ENCODE data around the gene RALGPS1.

The RALGPS1 gene

DNA sequence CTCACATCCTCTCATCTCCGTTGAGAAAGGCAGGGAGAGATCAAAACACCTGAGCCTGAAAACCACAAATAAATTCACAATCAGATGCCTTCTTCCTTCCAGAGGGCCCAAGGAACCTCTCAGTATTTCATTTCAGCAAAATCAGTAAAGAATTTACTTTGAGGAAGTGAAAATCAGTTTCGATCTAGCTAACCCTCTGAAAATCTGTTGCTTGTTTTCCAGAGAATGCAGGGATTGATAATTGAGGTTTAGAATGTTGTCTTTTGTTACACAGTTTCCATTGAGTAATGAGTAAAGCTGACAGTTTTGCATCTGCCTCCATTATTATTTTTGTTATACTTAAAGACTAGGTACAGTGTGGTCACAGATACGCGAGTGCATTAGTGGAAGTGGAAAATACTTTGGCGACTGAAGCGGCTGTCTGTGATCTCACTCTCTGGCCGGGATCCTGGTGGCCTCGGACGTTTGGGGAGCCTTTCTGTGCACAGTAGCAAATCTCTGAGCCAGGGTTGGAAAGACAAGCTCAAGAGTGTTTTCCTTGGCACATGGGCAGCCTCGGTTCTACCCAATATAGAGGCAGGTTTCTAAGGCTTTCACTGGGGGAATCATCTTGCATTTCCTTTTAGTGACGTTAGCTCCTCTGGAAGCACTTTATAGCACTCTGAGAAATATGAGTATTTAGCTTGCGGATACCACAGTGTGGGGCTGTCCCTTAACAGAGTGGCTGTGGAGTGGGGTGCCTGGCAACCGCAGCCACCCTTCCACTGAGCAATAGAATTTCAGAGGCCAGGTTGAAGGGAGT, 240.0 kb downstream of the RALGPS1 start:
- Mint-ChIP-seq H3K4me3 (peak overlapping the region; percentile 66), H3K9me3 (no peaks in the 10 kb centered on the region), H3K27ac (peak overlapping the region; percentile 25), H3K27me3 (no peaks in the 10 kb centered on the region), H3K4me1 (peaks cover 20% of the 10 kb centered on the region), H3K36me3 (peaks cover 1% of the 10 kb centered on the region)
- ATAC-seq (ENCODE audit: low read depth) (peak; percentile 79), DNase-seq (ENCODE audit: low spot score in 2 of 2) (no peak)

DNA sequence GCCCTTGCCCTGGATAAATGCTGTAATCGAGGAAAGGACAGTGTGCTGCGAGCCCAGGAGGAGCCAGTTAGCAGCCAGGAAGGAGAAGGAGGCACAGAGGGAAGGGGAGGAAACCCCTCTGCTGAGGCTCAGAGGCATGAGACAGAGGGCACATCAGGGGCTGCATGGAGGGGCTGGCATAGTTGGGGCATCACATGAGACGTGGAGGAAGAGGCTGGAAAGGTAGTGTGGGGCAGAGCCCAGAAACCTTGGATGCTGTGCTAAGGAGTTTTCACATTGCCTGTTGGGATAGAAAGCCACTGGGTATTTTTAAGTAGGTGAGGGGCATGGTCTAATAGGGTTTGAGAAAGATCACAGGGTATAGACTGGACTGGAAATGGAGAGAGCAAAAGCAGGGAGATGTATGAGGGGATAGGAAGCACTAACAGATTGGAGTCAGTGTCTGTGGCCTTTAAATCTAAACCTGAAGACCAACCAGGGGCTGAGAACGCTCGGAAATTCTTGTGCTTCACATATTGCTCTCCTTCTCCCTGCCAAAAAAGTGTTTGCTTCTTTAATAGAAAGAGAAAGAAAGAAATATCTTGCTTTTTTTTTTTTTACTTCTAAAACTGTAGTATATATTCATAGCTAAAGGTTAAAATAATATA, 240.9 kb downstream of the RALGPS1 start:
- peaks cover 20% of the 10 kb centered on the region for H3K4me1 Mint-ChIP-seq
- DNase-seq (ENCODE audit: low spot score in 2 of 2) = no peak
- H3K27me3 Mint-ChIP-seq = no peaks in the 10 kb centered on the region
- H3K36me3 Mint-ChIP-seq = peaks cover 1% of the 10 kb centered on the region
- no peak for ATAC-seq (ENCODE audit: low read depth)
- no peaks in the 10 kb centered on the region for H3K9me3 Mint-ChIP-seq
- H3K4me3 Mint-ChIP-seq = no peak overlapping the region
- H3K27ac Mint-ChIP-seq = peak overlapping the region; percentile 25

DNA sequence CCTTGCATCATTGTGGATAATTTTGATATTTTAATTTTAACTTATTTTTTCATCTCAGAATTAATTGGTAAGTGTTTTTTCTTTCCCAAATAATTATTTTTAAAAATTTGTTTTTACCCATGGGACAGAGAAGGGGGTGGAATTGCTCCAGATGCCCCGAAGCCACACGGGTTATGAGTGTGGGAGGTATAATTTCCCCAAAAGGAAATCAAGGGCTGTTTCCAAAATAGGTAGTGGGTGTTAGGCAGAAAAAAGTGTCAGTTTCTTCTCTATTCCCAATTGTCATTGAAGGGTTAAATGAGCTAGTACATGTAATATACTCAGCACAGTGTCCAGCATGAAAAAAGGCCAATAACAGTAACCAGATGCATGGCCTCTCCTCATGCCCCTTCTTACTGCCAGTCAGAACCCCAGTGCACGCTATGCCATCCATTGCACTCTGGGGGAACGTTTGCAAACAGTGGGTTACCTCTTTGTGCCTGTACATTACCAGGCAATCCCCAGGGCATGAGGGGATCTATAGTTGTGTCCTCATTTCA, 244.3 kb downstream of the RALGPS1 start:
- no peak for ATAC-seq (ENCODE audit: low read depth)
- no peaks in the 10 kb centered on the region for H3K27me3 Mint-ChIP-seq
- no peak for DNase-seq (ENCODE audit: low spot score in 2 of 2)
- H3K36me3 Mint-ChIP-seq = no peaks in the 10 kb centered on the region
- H3K9me3 Mint-ChIP-seq = no peaks in the 10 kb centered on the region
- H3K27ac Mint-ChIP-seq = no peak overlapping the region
- H3K4me1 Mint-ChIP-seq = peaks cover 26% of the 10 kb centered on the region
- H3K4me3 Mint-ChIP-seq = no peak overlapping the region

DNA sequence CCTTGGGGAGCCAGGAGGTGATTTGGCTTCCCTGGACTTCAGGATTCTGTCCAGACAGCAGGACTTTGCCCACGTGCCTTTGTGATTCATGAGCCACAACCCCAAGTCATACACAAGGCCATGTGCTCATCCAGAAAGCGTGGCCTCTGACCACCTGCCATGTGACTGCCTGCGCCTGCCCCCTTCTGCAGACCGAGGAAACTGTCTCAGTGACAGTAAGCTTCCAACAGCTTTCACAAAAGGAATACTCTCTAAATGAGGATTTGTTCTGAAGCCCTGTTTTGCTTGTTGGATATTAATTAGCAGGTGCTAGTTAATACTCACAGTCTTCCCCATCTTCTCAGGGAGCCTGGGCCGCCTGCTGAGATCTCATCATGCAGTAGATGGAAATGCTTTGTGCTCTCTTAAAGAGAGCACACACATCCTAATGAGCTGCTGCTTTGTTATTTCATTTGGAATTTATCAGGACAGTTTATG, 244.8 kb downstream of the RALGPS1 start:
- DNase-seq (ENCODE audit: low spot score in 2 of 2) (peak in 1 of 2 donors; percentile 5), ATAC-seq (ENCODE audit: low read depth) (no peak)
- H3K4me1 Mint-ChIP-seq = peaks cover 23% of the 10 kb centered on the region
- no peaks in the 10 kb centered on the region for H3K27me3 Mint-ChIP-seq
- H3K9me3 Mint-ChIP-seq = no peaks in the 10 kb centered on the region
- peak overlapping the region; percentile 65 for H3K27ac Mint-ChIP-seq
- no peak overlapping the region for H3K4me3 Mint-ChIP-seq
- H3K36me3 Mint-ChIP-seq = no peaks in the 10 kb centered on the region

DNA sequence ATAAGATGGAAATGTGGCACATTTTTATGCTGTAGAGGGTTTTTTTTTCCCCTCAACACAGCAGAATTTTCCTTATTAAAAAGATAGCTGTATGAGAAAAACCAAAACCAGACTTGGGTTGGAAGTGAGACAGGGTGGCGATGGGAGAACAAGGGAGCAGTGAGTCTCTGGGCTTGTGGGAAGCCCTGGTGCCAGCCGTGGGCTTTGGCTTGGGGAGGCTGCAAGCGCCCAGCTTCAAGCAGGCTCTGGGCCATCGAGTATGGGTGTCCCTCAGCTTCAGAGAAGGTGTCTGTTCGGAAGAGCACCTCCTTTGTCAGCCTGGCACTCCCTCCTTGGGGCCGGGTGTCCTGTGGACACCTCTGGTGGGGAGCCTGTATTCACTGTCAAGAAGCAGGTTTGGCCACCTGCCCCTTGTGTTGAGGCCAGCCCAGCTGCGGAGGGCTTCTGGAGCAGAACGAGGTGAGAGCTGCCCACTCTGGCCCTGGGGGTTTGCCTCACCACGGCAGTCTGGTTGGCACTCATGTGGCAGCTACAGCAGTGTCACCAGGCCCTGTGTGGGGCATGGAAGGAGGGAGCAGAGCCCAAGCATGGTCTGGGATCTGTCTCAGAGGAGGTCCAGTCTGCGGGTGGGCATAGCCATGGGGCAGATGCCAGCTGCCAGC, 245.5 kb downstream of the RALGPS1 start:
- H3K36me3 Mint-ChIP-seq = no peaks in the 10 kb centered on the region
- no peaks in the 10 kb centered on the region for H3K9me3 Mint-ChIP-seq
- H3K4me3 Mint-ChIP-seq = no peak overlapping the region
- H3K4me1 Mint-ChIP-seq = peaks cover 18% of the 10 kb centered on the region
- H3K27ac Mint-ChIP-seq = peak overlapping the region; percentile 65
- no peaks in the 10 kb centered on the region for H3K27me3 Mint-ChIP-seq
- DNase-seq (ENCODE audit: low spot score in 2 of 2) (peak in 1 of 2 donors; percentile 4), ATAC-seq (ENCODE audit: low read depth) (no peak)

DNA sequence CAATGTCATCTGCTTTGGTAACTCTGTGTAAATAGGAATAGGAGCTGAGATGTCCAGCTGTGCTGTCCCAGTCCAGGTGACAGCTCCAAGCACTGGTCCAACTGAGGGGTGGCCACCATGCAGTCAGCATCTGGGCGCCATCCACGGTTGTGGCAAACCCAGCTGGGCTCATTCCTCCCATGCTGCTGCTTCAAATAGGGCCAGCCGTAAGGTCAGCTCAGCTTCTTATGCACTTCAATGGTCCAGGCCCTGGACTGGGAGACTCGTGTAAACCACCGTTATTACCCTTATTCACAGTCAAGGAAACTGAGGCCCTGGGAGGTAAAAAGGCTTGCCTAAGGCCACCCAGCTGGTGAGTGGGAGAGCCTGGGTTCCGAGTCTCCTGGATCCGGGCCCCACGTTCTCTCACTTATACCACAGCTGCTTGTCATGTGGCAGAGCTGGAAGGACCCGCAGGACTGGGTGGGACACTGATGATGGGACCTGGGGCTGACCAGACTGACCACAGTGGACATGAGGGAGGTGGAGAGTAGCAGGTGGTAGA, 246.6 kb downstream of the RALGPS1 start:
- no peaks in the 10 kb centered on the region for H3K36me3 Mint-ChIP-seq
- H3K4me3 Mint-ChIP-seq = no peak overlapping the region
- ATAC-seq (ENCODE audit: low read depth) (no peak), DNase-seq (ENCODE audit: low spot score in 2 of 2) (no peak)
- no peak overlapping the region for H3K27ac Mint-ChIP-seq
- no peaks in the 10 kb centered on the region for H3K27me3 Mint-ChIP-seq
- H3K4me1 Mint-ChIP-seq = peaks cover 18% of the 10 kb centered on the region
- no peaks in the 10 kb centered on the region for H3K9me3 Mint-ChIP-seq

DNA sequence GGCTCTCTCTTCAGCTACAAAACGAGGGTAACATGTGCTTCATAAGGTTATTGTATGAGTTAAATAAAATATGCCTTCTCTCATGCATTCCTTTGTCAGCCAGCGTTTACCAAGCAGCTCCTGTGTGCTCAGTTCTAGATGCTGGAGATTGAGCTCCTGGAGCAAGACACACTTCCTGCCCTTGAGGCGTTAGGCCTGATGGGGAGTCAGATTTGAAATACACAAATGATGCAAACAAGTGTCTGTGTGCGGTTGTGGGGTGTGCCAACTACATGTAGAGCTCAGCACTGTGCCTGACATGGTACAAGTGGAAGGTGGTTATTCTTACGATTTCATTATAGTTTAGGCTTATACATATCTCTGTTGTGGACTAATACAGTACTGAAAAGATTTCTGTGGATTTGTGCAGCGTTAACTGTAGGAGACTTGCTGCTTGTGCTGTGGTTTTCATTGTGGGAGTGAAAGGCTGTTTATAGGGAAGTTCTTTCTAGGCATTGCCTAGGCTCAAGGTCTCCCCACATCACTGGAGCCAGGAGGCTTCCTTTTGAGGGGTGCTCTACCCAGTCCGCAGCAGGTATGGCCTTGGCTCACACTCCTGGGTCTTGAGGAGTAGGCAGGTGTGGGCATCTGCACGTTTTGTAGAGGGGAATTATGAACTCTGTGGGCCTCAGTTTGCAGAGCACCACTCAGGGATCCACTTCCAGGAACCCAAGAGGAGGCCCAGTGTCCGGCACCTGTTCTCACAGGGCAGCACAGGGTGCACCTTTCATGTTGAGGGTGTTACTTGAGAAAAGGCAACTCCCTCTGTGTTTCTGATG, 247.7 kb downstream of the RALGPS1 start:
- Mint-ChIP-seq H3K9me3 (no peaks in the 10 kb centered on the region), H3K4me3 (no peak overlapping the region), H3K27me3 (no peaks in the 10 kb centered on the region), H3K4me1 (peaks cover 25% of the 10 kb centered on the region), H3K27ac (no peak overlapping the region), H3K36me3 (no peaks in the 10 kb centered on the region)
- no peak for DNase-seq (ENCODE audit: low spot score in 2 of 2)
- no peak for ATAC-seq (ENCODE audit: low read depth)

DNA sequence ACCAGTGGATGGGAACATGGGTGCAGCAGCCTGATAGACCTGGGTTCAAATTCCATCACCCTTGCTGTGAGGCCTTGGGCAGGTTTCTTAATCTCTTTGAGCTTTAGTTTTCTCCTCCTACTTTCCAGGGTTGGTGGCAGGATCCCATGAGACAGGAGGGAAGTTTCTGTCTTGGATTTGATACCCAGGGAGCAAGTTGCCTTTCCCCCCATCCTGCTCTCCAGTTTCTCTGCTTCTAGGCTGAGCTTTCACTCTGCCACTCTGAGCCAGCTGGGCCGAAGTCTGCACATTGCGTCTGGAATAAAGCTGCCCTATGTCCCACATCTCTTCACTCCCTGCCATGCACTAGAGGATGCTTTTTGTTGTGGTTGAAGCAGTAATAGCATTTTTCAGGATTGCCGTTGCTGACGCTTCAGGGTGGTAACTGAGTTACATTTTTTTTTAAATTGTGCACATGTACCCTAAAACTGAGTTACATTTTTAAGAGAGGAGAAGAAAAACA, 248.3 kb downstream of the RALGPS1 start:
- ATAC-seq (ENCODE audit: low read depth) = no peak
- Mint-ChIP-seq H3K4me3 (no peak overlapping the region), H3K27me3 (no peaks in the 10 kb centered on the region), H3K9me3 (no peaks in the 10 kb centered on the region), H3K27ac (no peak overlapping the region), H3K36me3 (no peaks in the 10 kb centered on the region), H3K4me1 (peaks cover 32% of the 10 kb centered on the region)
- no peak for DNase-seq (ENCODE audit: low spot score in 2 of 2)

DNA sequence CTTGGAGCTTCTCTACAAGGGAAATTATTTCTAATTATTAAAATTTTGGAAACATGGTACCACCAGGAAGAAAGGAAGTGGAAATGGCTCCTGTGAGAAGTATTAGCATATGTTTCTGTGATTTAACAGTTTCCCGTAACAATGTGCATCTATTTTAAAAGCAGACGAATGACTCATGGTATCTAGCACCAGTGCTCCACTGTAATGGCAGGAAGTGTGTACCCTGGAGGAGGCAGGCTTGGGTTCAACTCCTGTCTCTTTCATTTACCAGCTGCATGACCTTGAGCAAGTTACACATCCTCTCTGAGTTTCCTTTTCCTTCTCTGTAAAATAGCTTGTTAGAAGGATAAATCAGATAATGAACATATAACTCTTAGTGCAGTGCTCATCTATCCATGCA, 248.8 kb downstream of the RALGPS1 start:
- no peak overlapping the region for H3K27ac Mint-ChIP-seq
- DNase-seq (ENCODE audit: low spot score in 2 of 2) = no peak
- H3K4me3 Mint-ChIP-seq = no peak overlapping the region
- peaks cover 34% of the 10 kb centered on the region for H3K4me1 Mint-ChIP-seq
- H3K36me3 Mint-ChIP-seq = no peaks in the 10 kb centered on the region
- no peak for ATAC-seq (ENCODE audit: low read depth)
- no peaks in the 10 kb centered on the region for H3K27me3 Mint-ChIP-seq
- H3K9me3 Mint-ChIP-seq = no peaks in the 10 kb centered on the region

DNA sequence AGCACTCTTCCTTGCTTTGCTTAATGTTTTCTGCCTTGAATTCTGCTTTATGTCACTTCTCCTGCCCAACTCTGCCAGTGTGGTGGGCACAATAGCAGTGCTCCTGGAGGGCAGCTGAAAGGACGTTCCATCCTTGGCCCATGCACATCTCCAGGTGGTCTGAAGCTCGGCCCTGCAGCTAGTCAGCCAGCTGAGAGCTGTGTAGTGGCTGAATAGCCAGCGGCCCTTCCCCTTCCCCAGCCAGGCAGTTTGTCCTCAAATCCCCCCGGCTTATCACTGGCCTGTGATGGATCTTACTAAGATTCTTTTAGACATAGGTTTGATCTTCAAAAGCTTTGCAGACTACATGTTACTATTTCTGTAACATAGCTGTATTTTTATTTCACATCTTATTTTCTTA, 250.5 kb downstream of the RALGPS1 start:
- H3K27ac Mint-ChIP-seq = no peak overlapping the region
- no peak for ATAC-seq (ENCODE audit: low read depth)
- no peak for DNase-seq (ENCODE audit: low spot score in 2 of 2)
- H3K9me3 Mint-ChIP-seq = no peaks in the 10 kb centered on the region
- H3K4me1 Mint-ChIP-seq = peaks cover 34% of the 10 kb centered on the region
- H3K27me3 Mint-ChIP-seq = no peaks in the 10 kb centered on the region
- H3K4me3 Mint-ChIP-seq = no peak overlapping the region
- H3K36me3 Mint-ChIP-seq = peaks cover 2% of the 10 kb centered on the region

DNA sequence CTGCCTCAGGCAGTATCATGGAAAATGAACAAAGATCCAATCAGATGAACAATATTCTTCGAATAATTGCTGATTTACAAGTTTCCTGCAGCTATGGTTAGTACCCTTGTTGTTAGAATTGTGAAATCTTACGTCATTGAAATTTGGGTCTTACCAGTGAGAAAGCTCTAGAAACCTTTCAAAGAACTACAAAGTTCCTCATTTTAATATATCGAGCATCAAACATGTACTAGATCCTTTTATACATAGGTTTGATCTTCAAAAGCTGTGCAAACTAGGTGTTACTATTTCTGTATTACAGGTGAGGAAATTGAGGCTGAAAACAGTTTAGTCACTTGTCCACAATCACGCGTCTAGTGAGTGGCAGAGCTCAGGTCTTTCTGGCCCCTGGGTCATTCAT, 251.5 kb downstream of the RALGPS1 start:
- H3K4me3 Mint-ChIP-seq = no peak overlapping the region
- H3K27me3 Mint-ChIP-seq = no peaks in the 10 kb centered on the region
- peaks cover 2% of the 10 kb centered on the region for H3K36me3 Mint-ChIP-seq
- H3K4me1 Mint-ChIP-seq = peaks cover 34% of the 10 kb centered on the region
- ATAC-seq (ENCODE audit: low read depth) (peak; percentile 18), DNase-seq (ENCODE audit: low spot score in 2 of 2) (no peak)
- no peaks in the 10 kb centered on the region for H3K9me3 Mint-ChIP-seq
- peak overlapping the region; percentile 83 for H3K27ac Mint-ChIP-seq

DNA sequence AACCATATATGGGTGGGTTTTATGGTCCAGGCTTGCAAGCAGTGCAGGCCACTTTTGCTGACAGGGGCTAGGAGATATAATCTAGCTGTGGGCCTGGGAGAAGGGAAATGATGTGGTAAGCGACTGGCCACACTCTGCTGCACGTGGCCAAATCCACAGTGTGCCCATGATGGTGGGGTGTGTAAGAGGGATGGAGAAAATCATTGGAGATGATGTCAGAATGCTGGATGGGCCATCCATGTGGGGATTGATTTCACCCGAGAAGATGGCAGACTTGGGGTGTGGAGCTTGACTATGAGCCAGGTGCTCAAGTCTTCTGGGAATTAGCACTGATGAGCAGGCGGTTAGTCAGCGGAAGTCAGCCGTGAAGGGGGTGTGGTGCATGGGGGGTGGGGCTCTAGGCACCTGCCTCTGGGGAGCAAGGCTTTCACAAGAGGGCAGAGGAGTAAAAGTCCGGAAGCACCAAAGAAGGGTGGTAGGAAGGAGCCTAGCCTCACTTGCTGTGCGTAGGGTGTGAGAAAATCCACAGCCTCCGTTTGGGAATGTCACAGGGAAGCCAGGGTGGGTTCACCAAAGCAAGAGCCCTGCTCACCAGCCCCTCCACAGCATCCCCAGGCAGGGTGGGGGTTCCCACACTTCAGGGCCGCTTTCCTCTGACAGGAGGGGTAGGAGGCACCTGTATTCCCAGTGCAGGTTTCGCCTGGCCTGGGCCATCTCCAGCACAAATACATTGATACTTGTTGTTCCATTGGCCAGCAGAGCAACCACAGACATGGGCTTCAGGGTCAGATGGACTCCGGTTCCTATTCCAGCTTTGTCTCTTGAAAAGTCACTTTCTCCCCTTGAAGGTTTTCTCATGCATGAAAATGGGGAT, 252.3 kb downstream of the RALGPS1 start:
- no peaks in the 10 kb centered on the region for H3K27me3 Mint-ChIP-seq

More for the DNA sequence above, 252.3 kb downstream of the RALGPS1 start:
- Mint-ChIP-seq H3K36me3 (peaks cover 2% of the 10 kb centered on the region), H3K4me1 (peaks cover 31% of the 10 kb centered on the region), H3K9me3 (no peaks in the 10 kb centered on the region), H3K27ac (peak overlapping the region; percentile 83), H3K4me3 (peak overlapping the region; percentile 33)
- peak; percentile 64 to 87 for DNase-seq (ENCODE audit: low spot score in 2 of 2)
- peak; percentile 96 for ATAC-seq (ENCODE audit: low read depth)
